Measurements from ENCODE around the gene RFXAP.

- no peak for TF ChIP-seq CTCF (IDR thresholded peaks at IDR 0.05)
- TF ChIP-seq POLR2A (IDR thresholded peaks at IDR 0.05): no peak
Measured at GRCh38 chr13:36839981-36840380, 21.0 kb downstream of the RFXAP start.

All from thyroid gland (tissue), 4 donors.